GM19438 (cell line): ENCODE measurements around the gene HNMT.
A peak's percentile ranks its signal among the peaks of the same experiment; 100 is the strongest.

ENCODE experiments used
- ATAC-seq: cut with Tn5 transposase; IDR thresholded peaks from one replicate; pipeline ENCODE4 v1.9.1; 2021; ENCODE audit warnings: low read depth; ENCODE audit not compliant: unreplicated experiment

Gene HNMT

GRCh38 chr2:137945229-137945628 lies 19.0 kb upstream of the HNMT start:
- no peak for ATAC-seq

- ATAC-seq, result no peak
Measured at GRCh38 chr2:137946227-137946626, 18.0 kb upstream of the HNMT start.

- peak; percentile 45 for ATAC-seq
Measured at GRCh38 chr2:137947032-137947727, 17.1 kb upstream of the HNMT start.

GRCh38 chr2:137947728-137948336 lies 16.4 kb upstream of the HNMT start:
- peak; percentile 62 for ATAC-seq

- ATAC-seq, result no peak
Measured at GRCh38 chr2:137948894-137949293, 15.4 kb upstream of the HNMT start.

- no peak for ATAC-seq
Measured at GRCh38 chr2:137950238-137950637, 14.0 kb upstream of the HNMT start.

GRCh38 chr2:137951586-137951985 lies 12.7 kb upstream of the HNMT start:
- ATAC-seq, result no peak

- no peak for ATAC-seq
Measured at GRCh38 chr2:137952586-137953129, 11.6 kb upstream of the HNMT start.

GRCh38 chr2:137955536-137955935 lies 8.7 kb upstream of the HNMT start:
- ATAC-seq, result no peak

GRCh38 chr2:137957033-137957432 lies 7.2 kb upstream of the HNMT start:
- no peak for ATAC-seq

- no peak for ATAC-seq
Measured at GRCh38 chr2:137959166-137959565, 5.1 kb upstream of the HNMT start.

- no peak for ATAC-seq
Measured at GRCh38 chr2:137960223-137960622, 4.0 kb upstream of the HNMT start.

- no peak for ATAC-seq
Measured at GRCh38 chr2:137961602-137962001, 2.7 kb upstream of the HNMT start.

GRCh38 chr2:137963535-137964065 lies 673 bp upstream of the HNMT start:
- ATAC-seq, result no peak

GRCh38 chr2:137964859-137965459 lies 686 bp downstream of the HNMT start:
- ATAC-seq, result no peak

GRCh38 chr2:137966043-137966442 lies 1.8 kb downstream of the HNMT start:
- ATAC-seq, result no peak

GRCh38 chr2:137967042-137967441 lies 2.8 kb downstream of the HNMT start:
- ATAC-seq, result no peak

GRCh38 chr2:137968477-137969417 lies 4.5 kb downstream of the HNMT start:
- ATAC-seq, result no peak

GRCh38 chr2:137969418-137969765 lies 5.1 kb downstream of the HNMT start:
- ATAC-seq, result no peak

GRCh38 chr2:137969876-137970275 lies 5.6 kb downstream of the HNMT start:
- no peak for ATAC-seq
